Dendritic cell treated with granulocyte-macrophage colony-stimulating factor and Interleukin-4, amounts not matched to agents 40 ng/mL and 50 ng/mL, for 4 days (primary cell): ENCODE measurements around the gene LOC128125822.
"Not testable (repeated sequence)": the region's sequence is repeated elsewhere in the genome, so short reads cannot be mapped to it uniquely, and the experiment has no call there.

Experiments used
- H3K27ac Mint-ChIP-seq: one replicate; pipeline ENCODE4 v1.8.0; 2022; ENCODE audit warnings: mild to moderate bottlenecking, mixed read lengths
- H3K27me3 Mint-ChIP-seq: one replicate; pipeline ENCODE4 v1.8.0; 2022; ENCODE audit warnings: mild to moderate bottlenecking, mixed read lengths
- H3K36me3 Mint-ChIP-seq: one replicate; pipeline ENCODE4 v1.8.0; 2022; ENCODE audit warnings: low read depth, mixed read lengths
- H3K4me1 Mint-ChIP-seq: one replicate; pipeline ENCODE4 v1.8.0; 2022; ENCODE audit warnings: low read depth, mixed read lengths
- H3K4me3 Mint-ChIP-seq: one replicate; pipeline ENCODE4 v1.8.0; 2022; ENCODE audit warnings: mild to moderate bottlenecking, moderate library complexity, mixed read lengths
- H3K9me3 Mint-ChIP-seq: one replicate; pipeline ENCODE4 v1.8.0; 2022; ENCODE audit warnings: mixed read lengths
- intact Hi-C: fragments of 100-400 bp; cut with micrococcal nuclease; formaldehyde crosslinking; loops from one replicate; pipeline ENCODE4 v1.15.0; 2022

The LOC128125822 gene

DNA sequence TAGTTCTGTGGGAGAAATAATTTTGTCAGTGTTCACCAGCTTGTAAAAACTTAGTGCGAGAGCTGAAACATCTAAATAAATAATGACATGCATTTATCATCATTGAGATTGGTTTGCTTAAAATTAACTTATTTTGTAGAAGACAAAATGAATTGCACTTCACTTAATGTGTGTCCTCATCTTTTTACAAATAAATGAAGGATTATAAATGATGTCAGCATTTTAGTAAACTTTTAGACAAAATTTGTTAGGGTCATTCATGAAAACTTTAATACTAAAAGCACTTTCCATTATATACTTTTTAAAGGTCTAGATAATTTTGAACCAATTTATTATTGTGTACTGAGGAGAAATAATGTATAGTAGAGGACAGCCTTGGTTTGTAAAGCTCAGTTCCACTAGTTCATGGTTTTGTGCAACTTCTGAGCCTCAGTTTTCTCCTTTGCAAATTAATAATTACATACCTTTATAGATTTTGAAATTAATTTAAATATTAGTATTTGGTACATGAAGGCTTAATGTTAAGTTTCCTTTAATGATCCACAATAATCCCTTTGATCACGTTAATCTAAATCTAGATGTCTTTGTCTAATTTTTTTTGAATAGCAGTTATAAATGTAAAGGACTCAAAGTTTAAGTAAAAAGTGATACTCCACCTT, 9.2 kb downstream of the LOC128125822 start:
- H3K27ac Mint-ChIP-seq: no peak overlapping the region
- H3K4me3 Mint-ChIP-seq: no peak overlapping the region
- no peaks in the 10 kb centered on the region for H3K4me1 Mint-ChIP-seq
- H3K9me3 Mint-ChIP-seq: no peaks in the 10 kb centered on the region
- intact Hi-C loops: no loop called here
- H3K27me3 Mint-ChIP-seq: no peaks in the 10 kb centered on the region
- peaks cover 40% of the 10 kb centered on the region for H3K36me3 Mint-ChIP-seq

DNA sequence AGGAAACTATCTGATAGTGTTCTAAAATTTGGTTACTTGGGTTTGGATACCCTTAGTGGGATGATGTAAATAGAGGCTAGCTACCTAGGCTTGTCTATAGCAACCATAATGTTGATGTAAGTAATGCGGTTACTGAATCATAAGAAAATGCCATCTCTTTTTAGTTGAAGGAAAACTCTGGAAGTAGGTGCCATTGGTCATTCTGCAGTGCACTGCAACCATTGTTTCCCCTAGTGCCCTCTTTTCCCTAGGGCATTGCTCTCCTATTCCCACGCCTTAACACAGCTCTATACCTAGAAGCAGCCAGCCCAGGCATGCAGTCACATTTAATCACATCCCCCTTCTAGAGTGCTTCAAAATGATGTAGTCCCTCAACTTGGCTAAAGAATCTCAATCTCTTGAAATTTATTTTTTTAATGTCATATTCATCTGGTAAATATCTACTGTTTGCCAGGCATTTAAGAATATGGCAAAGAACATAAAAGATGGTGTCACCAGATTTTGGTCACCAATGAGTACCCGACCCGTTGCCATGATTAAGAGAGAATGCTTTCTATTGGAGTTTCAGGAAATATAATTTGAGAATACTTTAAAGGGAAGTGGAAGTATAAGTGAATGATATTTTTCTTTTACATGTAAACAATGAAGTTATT, 10.4 kb downstream of the LOC128125822 start:
- no peak overlapping the region for H3K4me3 Mint-ChIP-seq
- no peaks in the 10 kb centered on the region for H3K9me3 Mint-ChIP-seq
- no peaks in the 10 kb centered on the region for H3K4me1 Mint-ChIP-seq
- no peak overlapping the region for H3K27ac Mint-ChIP-seq
- H3K27me3 Mint-ChIP-seq: no peaks in the 10 kb centered on the region
- intact Hi-C loops: no loop called here
- peaks cover 29% of the 10 kb centered on the region for H3K36me3 Mint-ChIP-seq

DNA sequence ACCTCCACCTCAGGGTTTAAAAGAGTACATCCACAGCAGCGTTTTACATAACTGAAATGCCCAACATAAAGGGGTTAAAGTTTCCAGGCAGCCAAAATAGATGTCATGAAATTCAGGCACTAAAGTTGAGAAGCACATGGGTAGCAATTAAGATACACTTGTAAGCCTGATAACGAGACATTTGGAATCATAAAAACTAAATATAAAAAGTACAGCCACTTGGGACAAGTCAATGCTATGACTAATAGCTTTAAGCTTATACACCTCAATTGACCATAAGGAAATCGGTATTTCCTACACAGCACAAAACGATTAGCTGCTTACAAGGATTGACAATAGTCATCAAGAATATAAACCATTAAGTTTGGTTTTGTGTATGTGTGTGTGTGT, 11.8 kb downstream of the LOC128125822 start:
- H3K36me3 Mint-ChIP-seq: peaks cover 24% of the 10 kb centered on the region
- no peaks in the 10 kb centered on the region for H3K27me3 Mint-ChIP-seq
- H3K4me1 Mint-ChIP-seq: no peaks in the 10 kb centered on the region
- no peak overlapping the region for H3K27ac Mint-ChIP-seq
- intact Hi-C loops: no loop called here
- no peaks in the 10 kb centered on the region for H3K9me3 Mint-ChIP-seq
- H3K4me3 Mint-ChIP-seq: no peak overlapping the region

DNA sequence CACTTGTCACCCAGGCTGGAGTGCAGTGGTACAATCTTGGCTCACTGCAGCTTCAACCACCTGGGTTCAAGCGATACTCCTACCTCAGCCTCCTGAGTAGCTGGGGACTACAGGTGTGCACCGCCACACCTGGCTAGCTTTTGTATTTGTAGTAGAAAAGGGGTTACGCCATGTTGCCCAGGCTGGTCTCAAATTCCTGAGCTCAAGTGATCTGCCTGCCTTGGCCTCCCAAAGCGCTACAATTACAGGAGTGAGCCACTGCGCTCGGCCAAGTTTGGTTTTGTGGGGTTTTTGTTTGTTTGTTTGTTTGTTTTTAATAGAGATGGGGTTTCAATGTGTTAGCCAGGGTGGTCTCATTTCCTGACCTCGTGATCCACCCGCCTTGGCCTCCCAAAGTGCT, 12.3 kb downstream of the LOC128125822 start:
- Mint-ChIP-seq H3K36me3 (peaks cover 20% of the 10 kb centered on the region), H3K4me3 (no peak overlapping the region), H3K27me3 (no peaks in the 10 kb centered on the region), H3K9me3 (no peaks in the 10 kb centered on the region), H3K27ac (no peak overlapping the region), H3K4me1 (no peaks in the 10 kb centered on the region)
- intact Hi-C loops: no loop called here

DNA sequence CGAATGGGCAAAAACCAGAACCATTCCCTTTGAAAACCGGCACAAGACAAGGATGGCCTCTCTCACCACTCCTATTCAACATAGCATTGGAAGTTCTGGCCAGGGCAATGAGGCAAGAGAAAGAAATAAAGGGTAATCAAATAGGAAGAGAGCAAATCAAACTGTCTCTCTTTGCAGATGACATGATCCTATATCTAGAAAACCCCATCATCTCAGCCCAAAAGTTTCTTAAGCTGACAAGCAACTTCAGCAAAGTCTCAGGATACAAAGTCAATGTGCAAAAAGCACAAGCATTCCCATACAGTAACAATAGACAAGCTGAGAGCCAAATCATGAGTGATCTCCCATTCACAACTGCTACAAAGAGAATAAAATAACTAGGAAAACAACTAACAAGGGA, 13.4 kb downstream of the LOC128125822 start:
- H3K4me1 Mint-ChIP-seq, H3K27ac Mint-ChIP-seq, intact Hi-C loops, H3K27me3 Mint-ChIP-seq, H3K4me3 Mint-ChIP-seq, H3K9me3 Mint-ChIP-seq, H3K36me3 Mint-ChIP-seq: not testable (repeated sequence)

DNA sequence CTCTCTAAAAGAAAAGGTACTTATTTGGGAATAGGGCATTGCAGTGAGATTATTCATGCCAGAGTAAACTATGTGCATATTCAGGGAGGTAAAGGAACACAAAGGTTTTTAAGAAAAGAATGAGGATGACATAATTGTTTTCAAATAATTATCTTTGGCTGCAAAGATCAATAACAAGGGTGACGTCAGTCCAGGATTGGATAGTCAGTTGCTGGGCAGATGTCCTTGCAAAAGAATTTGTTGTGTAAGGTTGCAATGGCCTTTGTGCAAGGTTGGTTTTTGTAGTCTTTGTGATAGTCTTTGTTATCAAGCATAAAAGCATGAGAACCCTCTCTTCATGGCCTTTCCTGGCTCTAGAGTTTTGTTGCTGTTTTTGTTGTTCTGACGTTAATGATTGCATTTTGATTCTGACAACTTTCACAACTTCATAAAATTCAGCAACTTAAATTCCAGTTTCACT, 17.7 kb downstream of the LOC128125822 start:
- intact Hi-C loops: no loop called here
- H3K4me1 Mint-ChIP-seq: no peaks in the 10 kb centered on the region
- no peak overlapping the region for H3K27ac Mint-ChIP-seq
- no peaks in the 10 kb centered on the region for H3K27me3 Mint-ChIP-seq
- H3K4me3 Mint-ChIP-seq: no peak overlapping the region
- no peaks in the 10 kb centered on the region for H3K9me3 Mint-ChIP-seq
- H3K36me3 Mint-ChIP-seq: no peaks in the 10 kb centered on the region

DNA sequence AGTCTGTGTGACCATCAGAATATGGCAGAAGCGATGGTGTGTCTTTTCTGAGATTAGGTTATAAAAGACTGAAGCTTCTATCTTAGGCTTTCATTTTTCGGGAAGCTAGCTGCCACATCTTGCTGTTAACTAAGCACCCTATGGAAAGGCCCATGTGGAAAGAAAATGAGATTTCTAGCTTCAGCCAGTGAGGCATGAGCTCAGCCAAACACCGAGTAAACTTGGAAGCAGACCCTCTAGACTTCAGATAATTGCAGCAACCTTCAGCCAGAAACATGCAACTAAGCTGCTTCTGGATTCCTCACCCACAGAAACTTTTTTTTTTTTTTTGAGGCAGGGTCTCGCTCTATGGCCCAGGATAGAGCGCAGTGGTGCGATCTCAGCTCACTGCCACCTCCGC, 20.6 kb downstream of the LOC128125822 start:
- H3K4me1 Mint-ChIP-seq: peaks cover 2% of the 10 kb centered on the region
- no peaks in the 10 kb centered on the region for H3K9me3 Mint-ChIP-seq
- no peak overlapping the region for H3K4me3 Mint-ChIP-seq
- intact Hi-C loops: no loop called here
- H3K27ac Mint-ChIP-seq: no peak overlapping the region
- H3K36me3 Mint-ChIP-seq: no peaks in the 10 kb centered on the region
- peaks cover under 1% of the 10 kb centered on the region for H3K27me3 Mint-ChIP-seq

DNA sequence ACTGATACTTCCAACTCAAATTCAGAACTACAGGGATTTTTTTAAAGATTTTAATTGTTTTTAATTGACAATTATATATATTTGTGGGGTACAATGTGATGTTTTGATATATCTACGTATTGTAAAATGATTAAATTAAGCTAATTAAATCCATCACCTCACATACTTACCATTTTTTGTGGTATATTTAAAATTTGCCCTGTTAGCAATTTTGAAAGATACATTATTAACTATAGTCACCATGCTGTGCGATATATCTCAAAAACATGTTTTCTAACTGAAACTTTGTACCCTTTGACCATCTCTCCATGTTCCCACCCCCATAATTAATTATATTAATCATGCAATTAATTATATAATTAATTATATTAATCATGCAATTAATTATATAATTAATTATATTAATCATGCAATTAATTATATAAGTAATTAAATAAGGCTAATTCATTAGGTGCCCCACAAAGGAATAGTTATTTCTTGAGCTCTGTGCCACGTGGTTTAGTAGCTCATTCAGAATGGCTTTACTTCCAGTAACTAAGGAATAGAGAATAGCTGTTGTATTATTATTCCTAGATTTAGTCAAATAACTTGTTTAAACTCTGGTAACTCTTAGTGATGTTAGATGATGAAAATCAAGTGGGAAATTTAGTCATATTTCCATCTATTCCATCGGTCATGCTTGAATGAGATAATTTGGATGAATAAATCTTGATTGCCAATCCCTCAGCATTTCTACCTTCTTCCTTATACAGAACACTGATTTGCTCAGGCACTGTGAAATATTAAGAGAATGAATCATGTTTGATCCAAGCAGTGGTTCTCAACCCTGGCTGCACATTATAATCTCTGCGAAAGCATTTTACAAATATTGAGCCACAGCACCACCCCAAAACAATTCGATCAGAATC, 25.1 kb downstream of the LOC128125822 start:
- Mint-ChIP-seq H3K4me3 (peak overlapping the region; percentile 74), H3K9me3 (no peaks in the 10 kb centered on the region), H3K27ac (no peak overlapping the region), H3K4me1 (peaks cover 9% of the 10 kb centered on the region), H3K27me3 (peaks cover 5% of the 10 kb centered on the region), H3K36me3 (no peaks in the 10 kb centered on the region)
- intact Hi-C loops: loop anchor here (2.0 to 5.0 kb wide), 3 partner anchors 40 to 167 kb away; partner anchors contain the start of gene PHF3

DNA sequence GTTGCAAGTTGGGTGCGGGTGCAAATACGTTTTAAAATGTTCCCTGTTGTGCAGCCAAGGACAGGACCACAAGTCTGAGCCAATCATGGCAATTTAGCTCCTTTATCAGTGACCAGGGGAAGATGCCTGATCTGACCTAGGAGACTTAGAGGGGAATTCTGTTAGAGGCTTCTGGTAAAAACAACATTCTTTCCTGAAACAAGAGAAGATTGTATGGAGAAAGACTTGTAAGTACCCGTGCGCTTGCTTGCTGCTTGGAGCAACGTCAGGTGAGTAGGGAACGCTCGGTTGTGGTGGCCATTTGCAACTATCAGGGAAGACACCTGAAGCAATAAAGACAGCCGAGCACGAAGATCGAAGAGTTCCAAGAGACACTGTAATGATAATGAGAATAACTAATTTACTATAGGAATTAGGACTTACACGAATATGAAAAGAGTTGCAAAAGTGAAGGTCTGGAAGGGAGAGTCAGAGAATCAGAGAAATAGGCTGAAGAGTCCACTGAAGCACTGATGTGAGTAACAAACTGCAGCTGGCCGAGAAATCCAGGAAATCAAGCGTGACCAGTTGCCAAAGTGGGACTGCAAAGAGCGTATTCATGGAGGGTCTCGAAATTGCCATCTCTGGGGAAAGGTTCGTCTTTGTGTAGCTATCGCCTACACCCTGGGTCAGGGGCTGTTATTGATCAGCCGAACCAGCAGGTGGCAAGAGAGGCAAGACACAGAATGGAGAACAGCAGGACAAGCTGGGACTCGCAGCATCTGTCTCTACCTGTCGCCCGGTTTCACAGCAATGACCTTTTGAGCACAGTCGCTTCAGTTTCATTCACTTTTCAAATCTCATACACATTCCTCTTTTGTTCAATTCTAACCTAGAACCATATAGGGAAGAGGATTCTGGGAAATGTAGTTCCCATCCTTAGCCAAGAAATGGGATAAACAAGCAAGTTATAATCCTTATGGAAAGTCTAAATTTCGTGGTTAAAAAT, 26.1 kb downstream of the LOC128125822 start:
- H3K4me1 Mint-ChIP-seq: peaks cover 9% of the 10 kb centered on the region
- no peaks in the 10 kb centered on the region for H3K36me3 Mint-ChIP-seq
- H3K9me3 Mint-ChIP-seq: no peaks in the 10 kb centered on the region
- H3K27me3 Mint-ChIP-seq: peaks cover 5% of the 10 kb centered on the region
- peak overlapping the region; percentile 74 for H3K4me3 Mint-ChIP-seq
- intact Hi-C loops: loop anchor here (2.0 to 5.0 kb wide), 3 partner anchors 39 to 166 kb away; partner anchors contain the start of gene PHF3
- H3K27ac Mint-ChIP-seq: no peak overlapping the region

DNA sequence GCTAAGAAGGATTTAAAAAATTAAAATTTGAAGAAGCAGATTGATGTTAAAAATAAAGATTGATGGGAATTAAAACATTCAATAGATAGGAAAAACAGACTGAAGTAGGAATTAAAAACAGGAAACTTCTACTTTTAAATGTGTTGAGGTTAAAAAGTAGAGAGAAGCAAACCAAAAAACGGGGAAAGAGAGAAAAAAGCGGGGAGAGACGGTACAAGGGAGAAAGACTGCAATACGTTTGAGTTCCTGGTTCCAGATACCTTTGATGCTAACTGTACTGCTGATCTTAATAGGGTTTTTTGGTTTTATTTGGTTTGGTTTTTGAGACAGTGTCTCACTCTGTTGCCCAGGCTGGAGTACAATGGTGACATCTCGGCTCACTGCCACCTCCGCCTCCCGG, 27.0 kb downstream of the LOC128125822 start:
- no peak overlapping the region for H3K4me3 Mint-ChIP-seq

DNA sequence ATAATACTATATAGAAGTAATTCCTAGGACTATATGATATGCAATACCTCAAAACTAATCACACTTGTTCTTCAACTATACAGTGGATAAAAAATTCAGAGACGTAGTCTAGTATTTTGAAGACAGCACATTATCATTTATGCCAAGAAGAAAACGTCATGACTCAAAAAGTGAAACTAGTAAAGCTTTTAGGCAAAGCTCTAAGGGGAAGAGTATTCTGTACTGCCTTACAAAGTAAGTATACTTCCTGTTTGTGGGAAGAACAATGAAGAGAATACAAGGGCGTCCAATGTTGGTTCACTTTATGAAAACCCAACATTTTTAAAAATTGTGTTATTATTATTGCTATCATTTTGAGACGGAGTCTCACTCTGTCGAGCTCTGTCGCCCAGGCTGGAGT, 27.9 kb downstream of the LOC128125822 start:
- no peak overlapping the region for H3K27ac Mint-ChIP-seq
- H3K36me3 Mint-ChIP-seq: no peaks in the 10 kb centered on the region
- no peak overlapping the region for H3K4me3 Mint-ChIP-seq

More for the DNA sequence above, 27.0 kb downstream of the LOC128125822 start:
- peaks cover 5% of the 10 kb centered on the region for H3K27me3 Mint-ChIP-seq
- peaks cover 9% of the 10 kb centered on the region for H3K4me1 Mint-ChIP-seq
- no peak overlapping the region for H3K27ac Mint-ChIP-seq
- intact Hi-C loops: loop anchor here (2.0 to 5.0 kb wide), 3 partner anchors 38 to 166 kb away; partner anchors contain the start of gene PHF3
- no peaks in the 10 kb centered on the region for H3K9me3 Mint-ChIP-seq
- no peaks in the 10 kb centered on the region for H3K36me3 Mint-ChIP-seq

DNA sequence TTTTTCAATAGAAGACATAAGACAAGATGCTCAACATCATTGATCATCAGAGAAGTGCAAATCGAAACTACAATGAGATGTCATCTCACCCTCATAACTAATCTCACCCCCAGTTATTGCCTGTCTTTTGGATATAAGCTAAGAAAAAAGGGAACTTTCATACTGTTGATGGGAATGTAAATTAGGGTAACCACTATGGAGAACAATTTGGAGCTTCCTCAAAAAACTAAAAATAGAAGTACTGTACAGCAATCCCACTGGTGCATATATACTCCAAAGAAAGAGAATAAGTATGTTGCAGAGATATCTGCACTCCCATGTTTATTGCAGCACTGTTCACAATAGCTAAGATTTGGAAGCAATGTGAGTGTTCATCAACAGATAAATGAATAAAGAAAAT, 37.0 kb downstream of the LOC128125822 start:
- peaks cover 3% of the 10 kb centered on the region for H3K27me3 Mint-ChIP-seq
- H3K9me3 Mint-ChIP-seq: no peaks in the 10 kb centered on the region
- intact Hi-C loops: no loop called here
- no peak overlapping the region for H3K4me3 Mint-ChIP-seq
- H3K4me1 Mint-ChIP-seq: no peaks in the 10 kb centered on the region
- H3K36me3 Mint-ChIP-seq: no peaks in the 10 kb centered on the region
- no peak overlapping the region for H3K27ac Mint-ChIP-seq

More for the DNA sequence above, 27.9 kb downstream of the LOC128125822 start:
- H3K27me3 Mint-ChIP-seq: peaks cover 5% of the 10 kb centered on the region
- H3K9me3 Mint-ChIP-seq: no peaks in the 10 kb centered on the region
- intact Hi-C loops: no loop called here
- peaks cover 9% of the 10 kb centered on the region for H3K4me1 Mint-ChIP-seq

DNA sequence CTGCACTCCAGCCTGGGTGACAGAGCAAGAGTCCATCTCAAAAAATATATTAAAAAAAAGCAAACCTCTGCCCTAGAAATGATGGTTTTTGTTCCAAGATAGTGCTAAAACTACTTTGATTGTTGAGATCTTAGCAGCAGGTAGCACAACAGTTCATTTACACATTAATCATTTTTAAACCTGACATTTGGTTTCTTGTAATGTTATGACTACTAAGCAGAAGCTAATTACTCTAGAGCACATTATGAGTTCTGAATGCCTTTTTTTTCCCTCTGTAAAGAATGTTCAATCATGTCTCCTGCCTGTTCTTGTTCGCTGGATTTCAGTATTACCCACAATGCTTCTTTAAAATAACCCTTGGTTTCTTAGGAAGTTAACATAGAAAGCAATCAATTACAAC, 38.7 kb downstream of the LOC128125822 start:
- intact Hi-C loops: no loop called here
- peaks cover 3% of the 10 kb centered on the region for H3K27me3 Mint-ChIP-seq
- no peaks in the 10 kb centered on the region for H3K4me1 Mint-ChIP-seq
- H3K4me3 Mint-ChIP-seq: no peak overlapping the region
- no peaks in the 10 kb centered on the region for H3K9me3 Mint-ChIP-seq
- H3K27ac Mint-ChIP-seq: no peak overlapping the region
- H3K36me3 Mint-ChIP-seq: no peaks in the 10 kb centered on the region
